NCI-H187 (cell line): Measurements from ENCODE around the gene PRKCH.

Experiments
- DNase-seq, 2 experiments: peaks; one replicate each; lab custom pipeline; 2025; lab: John Stamatoyannopoulos, UW

Gene PRKCH

GRCh38 chr14:61569308-61569707 lies 247.9 kb downstream of the PRKCH start:
- no peak for DNase-seq

- DNase-seq = no peak
Measured at GRCh38 chr14:61569812-61570548, 248.6 kb downstream of the PRKCH start.

- peak; percentile 50 to 70 for DNase-seq
Measured at GRCh38 chr14:61570549-61571290, 249.3 kb downstream of the PRKCH start.

- no peak for DNase-seq
Measured at GRCh38 chr14:61571917-61572316, 250.5 kb downstream of the PRKCH start.

- DNase-seq = no peak
Measured at GRCh38 chr14:61573321-61573720, 251.9 kb downstream of the PRKCH start.

GRCh38 chr14:61573748-61574513 lies 252.6 kb downstream of the PRKCH start:
- DNase-seq = no peak

- no peak for DNase-seq
Measured at GRCh38 chr14:61574514-61574807, 253.1 kb downstream of the PRKCH start.

GRCh38 chr14:61575126-61575525 lies 253.7 kb downstream of the PRKCH start:
- DNase-seq = no peak

- DNase-seq = no peak
Measured at GRCh38 chr14:61575551-61576150, 254.3 kb downstream of the PRKCH start.

GRCh38 chr14:61577506-61577931 lies 256.1 kb downstream of the PRKCH start:
- no peak for DNase-seq

- DNase-seq = no peak
Measured at GRCh38 chr14:61578745-61579144, 257.4 kb downstream of the PRKCH start.

- DNase-seq = no peak
Measured at GRCh38 chr14:61581340-61581739, 260.0 kb downstream of the PRKCH start.

GRCh38 chr14:61581955-61582615 lies 260.7 kb downstream of the PRKCH start:
- no peak for DNase-seq

- DNase-seq = no peak
Measured at GRCh38 chr14:61582815-61583214, 261.4 kb downstream of the PRKCH start.

GRCh38 chr14:61584331-61584741 lies 263.0 kb downstream of the PRKCH start:
- no peak for DNase-seq

GRCh38 chr14:61585598-61586543 lies 264.5 kb downstream of the PRKCH start:
- DNase-seq = no peak

GRCh38 chr14:61586544-61587055 lies 265.2 kb downstream of the PRKCH start:
- no peak for DNase-seq

- no peak for DNase-seq
Measured at GRCh38 chr14:61587081-61587713, 265.8 kb downstream of the PRKCH start.

GRCh38 chr14:61588419-61588901 lies 267.1 kb downstream of the PRKCH start:
- no peak for DNase-seq
